HepG2 (cell line): ENCODE data around the gene PNPLA8. TPM values are rescaled to one million over a fixed set of nuclear protein-coding genes. Genes with fewer than 3 reads are reported as not detected.

Experiments used
- ATAC-seq: fragments of 200-7000 bp; cut with Tn5 transposase; 3 replicates; pipeline ENCODE4 v1.9.1; 2020; ENCODE audit warnings: mild to moderate bottlenecking, moderate library complexity
- BruUV-seq: library from RNA; stranded (reverse); fragments of 400-500 nt; replicated peaks from 2 replicates; lab custom pipeline; 2021; lab: Mats Ljungman, UMichigan
- CTCF ChIA-PET: fragments of 300-600 bp; formaldehyde crosslinking; extraction: SDS; loops from one replicate; lab custom pipeline; 2021; ENCODE audit warnings: low total read pairs, inconsistent platforms, low intra/inter-chr PET ratio; lab: Yijun Ruan, JAX
- POLR2A ChIA-PET: fragments of 350-600 bp; sonication (Branson Sonifier 250); formaldehyde crosslinking; loops from one replicate; lab custom pipeline; 2020; ENCODE audit warnings: antibody characterized with exemption, inconsistent platforms; lab: Yijun Ruan, JAX
- DNase-seq: peaks from one replicate; pipeline ENCODE4 v3.0.0-alpha.2; 2015; ENCODE audit warnings: low spot score
- FAIRE-seq: peaks from 3 replicates; lab custom pipeline; 2011; peaks lifted over from hg19 to GRCh38; lab: Jason Lieb, UNC
- H2AFZ ChIP-seq: one replicate; pipeline ENCODE4 v1.6.1; 2011; ENCODE audit warnings: low read length, inconsistent platforms
- H3K27ac ChIP-seq: fragments of 300-600 bp; 3 replicates; pipeline ENCODE4 v1.8.0; 2011; ENCODE audit warnings: mixed run types, mild to moderate bottlenecking, mixed read lengths, low read length, inconsistent platforms; ENCODE audit not compliant: insufficient read depth; ENCODE audit errors: extremely low read length
- H3K27me3 ChIP-seq, 2 experiments: fragments of 200-600 bp in 1 of 2; 2 replicates in 1 of 2; 3 replicates in 1 of 2; pipeline versions ENCODE4 v1.6.0 to v1.8.0; 2011; ENCODE audit warnings: low read length in 2 of 2, mild to moderate bottlenecking in 2 of 2, moderate library complexity in 2 of 2, inconsistent platforms in 1 of 2; ENCODE audit not compliant: insufficient read depth in 2 of 2, control insufficient read depth in 1 of 2
- H3K36me3 ChIP-seq, 2 experiments: fragments of 200-600 bp in 1 of 2; replicated peaks in 1 of 2; 2 replicates in 1 of 2; 3 replicates in 1 of 2; pipeline versions ENCODE4 v1.5.1 to v1.8.0; 2011; ENCODE audit warnings: low read length in 2 of 2, inconsistent platforms in 1 of 2; ENCODE audit not compliant: insufficient read depth in 2 of 2, control insufficient read depth in 1 of 2
- H3K4me1 ChIP-seq: 2 replicates; pipeline ENCODE4 v1.5.1; 2012; ENCODE audit warnings: low read length, inconsistent platforms; ENCODE audit not compliant: insufficient read depth
- H3K4me2 ChIP-seq: 2 replicates; pipeline ENCODE4 v1.6.0; 2011; ENCODE audit warnings: low read depth, low read length, inconsistent platforms
- H3K4me3 ChIP-seq, 3 experiments: fragments of 200-600 bp in 1 of 3; sonication (generic), shearing (Covaris generic) in 1 of 3; replicated peaks in 1 of 3; 2 replicates each; pipeline ENCODE4 v1.5.1; 2011 to 2016; ENCODE audit warnings: low read length in 3 of 3, inconsistent platforms in 2 of 3, low read depth in 2 of 3, mild to moderate bottlenecking in 2 of 3, control low read depth in 1 of 3, mixed read lengths in 1 of 3; ENCODE audit not compliant: insufficient read depth in 1 of 3
- H3K79me2 ChIP-seq: one replicate; pipeline ENCODE4 v1.6.1; 2011; ENCODE audit warnings: low read length, inconsistent platforms; ENCODE audit not compliant: insufficient read depth
- H3K9ac ChIP-seq: 2 replicates; pipeline ENCODE4 v1.6.0; 2011; ENCODE audit warnings: mild to moderate bottlenecking, low read depth, low read length, inconsistent platforms; ENCODE audit not compliant: insufficient read depth
- H3K9me3 ChIP-seq: 2 replicates; pipeline ENCODE4 v1.5.1; 2012; ENCODE audit warnings: mild to moderate bottlenecking, low read length
- H4K20me1 ChIP-seq: 2 replicates; pipeline ENCODE4 v1.6.0; 2011; ENCODE audit warnings: inconsistent platforms, mild to moderate bottlenecking, low read length, moderate library complexity; ENCODE audit not compliant: insufficient read depth
- AGO2 ChIP-seq: fragments of 200-400 bp; formaldehyde crosslinking; optimal IDR thresholded peaks from 2 replicates; pipeline ENCODE3; 2017; ENCODE audit warnings: mild to moderate bottlenecking, low read depth, low read length, moderate library complexity
- AHR ChIP-seq: IDR thresholded peaks from 2 replicates; pipeline ENCODE4 v1.6.1; 2018; ENCODE audit warnings: missing genetic modification reagents, missing compliant biosample characterization
- ARID3A ChIP-seq: IDR thresholded peaks from 2 replicates; pipeline ENCODE4 v1.6.1; 2012; ENCODE audit warnings: low read depth, low read length, improper control_type of control experiment
- CCDC6 ChIP-seq: sonication (generic); formaldehyde crosslinking; IDR thresholded peaks from 2 replicates; pipeline ENCODE4 v1.8.1; 2022; ENCODE audit warnings: mild to moderate bottlenecking, missing genetic modification reagents, moderate library complexity
- SAP130 ChIP-seq: IDR thresholded peaks from 2 replicates; pipeline ENCODE4 v1.6.1; 2016; ENCODE audit warnings: low read depth
- SKIL ChIP-seq: sonication (generic); formaldehyde crosslinking; IDR thresholded peaks from 2 replicates; pipeline ENCODE4 v1.8.0; 2022; ENCODE audit warnings: missing genetic modification reagents, mild to moderate bottlenecking, moderate library complexity, borderline replicate concordance
- SMARCE1 ChIP-seq: fragments of 450-650 bp; IDR thresholded peaks from 2 replicates; pipeline ENCODE4 v1.6.1; 2017; ENCODE audit warnings: borderline replicate concordance
- U2AF1 ChIP-seq: fragments of 200-400 bp; formaldehyde crosslinking; optimal IDR thresholded peaks from 2 replicates; pipeline ENCODE3; 2017; ENCODE audit warnings: mild to moderate bottlenecking, low read depth, low read length
- ZFP36L2 ChIP-seq: sonication (generic); formaldehyde crosslinking; IDR thresholded peaks from 2 replicates; pipeline ENCODE4 v1.4.0; 2020; ENCODE audit warnings: missing genetic modification reagents
- ZNF263 ChIP-seq: sonication (generic); formaldehyde crosslinking; IDR thresholded peaks from 2 replicates; pipeline ENCODE4 v1.4.0; 2020; ENCODE audit warnings: missing genetic modification reagents
- ZNF30 ChIP-seq: sonication (generic); formaldehyde crosslinking; IDR thresholded peaks from 2 replicates; pipeline ENCODE4 v1.5.0; 2020; ENCODE audit warnings: mild to moderate bottlenecking, missing genetic modification reagents
- ZNF484 ChIP-seq: sonication (generic); formaldehyde crosslinking; IDR thresholded peaks from 2 replicates; pipeline ENCODE4 v1.5.1; 2020; ENCODE audit warnings: mild to moderate bottlenecking, low read depth, missing genetic modification reagents, borderline replicate concordance
- ZNF605 ChIP-seq: sonication (generic); formaldehyde crosslinking; IDR thresholded peaks from 2 replicates; pipeline ENCODE4 v1.8.0; 2022; ENCODE audit warnings: mild to moderate bottlenecking, missing genetic modification reagents
- ZXDC ChIP-seq: sonication (generic); formaldehyde crosslinking; IDR thresholded peaks from 2 replicates; pipeline ENCODE4 v1.5.0; 2020; ENCODE audit warnings: mild to moderate bottlenecking, missing genetic modification reagents
- WGBS: methylation state at CpG from one replicate; pipeline ENCODE4 v1.1.6; 2017; ENCODE audit warnings: low lambda C conversion rate; 5-methylcytosine and 5-hydroxymethylcytosine counted together
- in situ Hi-C: cut with HindIII; loops from 2 replicates; pipeline ENCODE4 v1.10.0; 2017; ENCODE audit warnings: low pct_unique_long_range_greater_than_20kb; ENCODE audit not compliant: extremely low pct_ligation_motif_present
- intact Hi-C: fragments of 100-400 bp; cut with micrococcal nuclease; formaldehyde crosslinking; loops from one replicate; pipeline ENCODE4 v1.10.0; 2022; ENCODE audit not compliant: unreplicated experiment
- polyA plus RNA-seq, 8 experiments: library from polyadenylated mRNA; depleted of rRNA in 3 of 8; stranded (reverse) in 7 of 8; unstranded in 1 of 8; fragments of >200 nt; fragmentation: Illumina TruSeq in 4 of 8; extraction: Trizol in 4 of 8; gene quantifications; 2 replicates each; pipeline versions ENCODE4 v1.2.1 to v1.2.3, GENCODE V29; 2011 to 2016; ENCODE audit warnings: low read depth in 4 of 8, missing spikeins in 1 of 8, mixed read lengths in 1 of 8; ENCODE audit not compliant: insufficient read depth in 1 of 8
- total RNA-seq, 5 experiments: library from RNA; depleted of rRNA; stranded (reverse); fragments of >200 nt; fragmentation: Illumina TruSeq; extraction: Trizol; gene quantifications; 2 replicates each; pipeline ENCODE4 v1.2.3, GENCODE V29; 2016; ENCODE audit warnings: low read depth in 1 of 5
- TF ChIP-seq, protein P1 (sequence below): sonication (generic); formaldehyde crosslinking; IDR thresholded peaks from 2 replicates; pipeline ENCODE4 v1.9.0; 2021; ENCODE audit warnings: missing genetic modification reagents, borderline replicate concordance

The PNPLA8 gene
- total and polyA plus RNA-seq, 2 of the 13 experiments (the other 11 are each of a cell fraction or from before 2014, with no cell fraction given) = 6.3 to 11.4 TPM

- FAIRE-seq = no peak
- intact Hi-C loops = no loop called here
- TF ChIP-seq, protein P1, sequence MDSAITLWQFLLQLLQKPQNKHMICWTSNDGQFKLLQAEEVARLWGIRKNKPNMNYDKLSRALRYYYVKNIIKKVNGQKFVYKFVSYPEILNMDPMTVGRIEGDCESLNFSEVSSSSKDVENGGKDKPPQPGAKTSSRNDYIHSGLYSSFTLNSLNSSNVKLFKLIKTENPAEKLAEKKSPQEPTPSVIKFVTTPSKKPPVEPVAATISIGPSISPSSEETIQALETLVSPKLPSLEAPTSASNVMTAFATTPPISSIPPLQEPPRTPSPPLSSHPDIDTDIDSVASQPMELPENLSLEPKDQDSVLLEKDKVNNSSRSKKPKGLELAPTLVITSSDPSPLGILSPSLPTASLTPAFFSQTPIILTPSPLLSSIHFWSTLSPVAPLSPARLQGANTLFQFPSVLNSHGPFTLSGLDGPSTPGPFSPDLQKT (CRISPR knock-in tag) = 0 out of 2 replicates have a peak, but pooled peaks have one; percentile 32
- TF ChIP-seq SAP130 (CRISPR knock-in tag) (peak; percentile 18; the same call in 1 of the 2 replicates), AGO2 (peak; percentile 52), ZFP36L2 (CRISPR knock-in tag) (no peak), ARID3A (0 out of 2 replicates have a peak, but pooled peaks have one; percentile 1), ZNF605 (CRISPR knock-in tag) (0 out of 2 replicates have a peak, but pooled peaks have one; percentile 5), AHR (CRISPR knock-in tag) (no peak), SMARCE1 (no peak), ZXDC (CRISPR knock-in tag) (0 out of 2 replicates have a peak, but pooled peaks have one; percentile 36), ZNF484 (no peak), ZNF30 (CRISPR knock-in tag) (peak; percentile 34; the same call in 1 of the 2 replicates), SKIL (CRISPR knock-in tag) (no peak), ZNF263 (CRISPR knock-in tag) (0 out of 2 replicates have a peak, but pooled peaks have one; percentile 12), U2AF1 (peak; percentile 37), CCDC6 (CRISPR knock-in tag) (no peak)
Observed at GRCh38 chr7:108570146-108570755, 44.3 kb upstream of the PNPLA8 start.

More at GRCh38 chr7:108570146-108570755, 44.3 kb upstream of the PNPLA8 start:
- in situ Hi-C loops = no loop called here
- Histone ChIP-seq H3K4me2 (peak overlapping the region; percentile 82), H3K4me3 (peak overlapping the region; percentile 77 to 99 (median 97)), H3K9ac (peak overlapping the region; percentile 97), H3K27ac (peak overlapping the region; percentile 95), H4K20me1 (peaks cover 4% of the 10 kb centered on the region), H3K4me1 (peaks cover 47% of the 10 kb centered on the region), H3K36me3 (peaks cover 0 to 12% of the 10 kb centered on the region in 2 experiments; a peak in 2 of 5 replicates), H2AFZ (peak overlapping the region; percentile 56), H3K9me3 (no peaks in the 10 kb centered on the region), H3K27me3 (no peaks in the 10 kb centered on the region; a peak in 1 of 5 replicates), H3K79me2 (peaks cover 61% of the 10 kb centered on the region)
- ChIA-PET CTCF (no interaction called here), POLR2A (interaction anchor here (0.5 to 2.6 kb wide), 8 partner anchors 8 to 1402 kb away, joined by 3 to 49 read pairs (median 4); partner anchors contain the start of genes HBP1 and PNPLA8)
- 0% methylated on average over 15 of the region's 36 CpGs for WGBS
- DNase-seq = peak; percentile 44
- peak; percentile 65 for ATAC-seq
- TSS peak; percentile 53 for BruUV-seq
